ENCODE measurements around the gene SLC7A5. TPM values are rescaled to one million over a fixed set of nuclear protein-coding genes. Genes with fewer than 3 reads are reported as not detected.
A peak's percentile ranks its signal among the peaks of the same experiment; 100 is the strongest.

SLC7A5 gene
- total and polyA plus RNA-seq, 2 of the 13 experiments (the other 11 are each of a cell fraction or from before 2014, with no cell fraction given), result 79.6 to 155 TPM

DNA sequence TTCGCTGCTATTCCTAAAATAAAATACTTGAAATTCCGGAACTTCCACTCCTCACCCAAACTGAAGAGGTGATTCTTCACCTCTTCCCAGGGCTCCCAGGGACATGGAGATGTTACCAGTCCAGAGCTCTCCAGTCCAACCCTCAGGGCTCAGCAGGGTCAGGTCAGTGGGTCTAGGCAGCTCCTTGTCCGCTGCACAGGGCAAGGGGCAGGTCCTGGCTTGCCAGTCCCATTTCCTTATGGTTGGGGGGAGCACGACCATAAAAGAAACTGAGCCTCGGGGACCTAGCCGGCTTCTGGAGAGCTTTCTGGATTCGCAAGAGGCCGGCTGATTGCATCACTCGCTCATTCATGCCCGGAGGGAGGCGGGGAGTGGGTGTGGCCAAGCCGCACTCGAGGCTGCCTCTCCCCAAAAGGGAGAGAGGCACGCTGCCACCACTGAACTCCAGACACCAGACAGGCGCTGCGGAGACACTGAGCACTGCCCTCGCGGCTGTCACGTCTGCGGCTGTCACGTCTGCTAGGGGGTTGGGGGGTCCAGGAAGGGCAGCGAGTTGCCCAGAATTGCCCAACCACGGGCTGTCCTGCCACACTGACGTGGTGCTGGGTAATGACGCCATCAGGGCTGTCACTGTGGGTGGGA is 15.8 kb downstream of the SLC7A5 start (continued):
- 0 out of 2 replicates have a peak, but pooled peaks have one; percentile 58 for TF ChIP-seq ZNF724P (CRISPR knock-in tag; IDR thresholded peaks at IDR 0.05; ENCODE audit: borderline replicate concordance)
- TF ChIP-seq ZBTB7A (CRISPR knock-in tag; IDR thresholded peaks at IDR 0.05), result peak; percentile 80
- no peak for TF ChIP-seq SP1 (IDR thresholded peaks at IDR 0.05)
- TF ChIP-seq SP1 (CRISPR knock-in tag; IDR thresholded peaks at IDR 0.05), result peak; percentile 79; the same call in 1 of the 2 replicates
- TF ChIP-seq STAT6 (CRISPR knock-in tag; IDR thresholded peaks at IDR 0.05; ENCODE audit: borderline replicate concordance), result no peak
- peak; percentile 80 for TF ChIP-seq ZNF746 (CRISPR knock-in tag; IDR thresholded peaks at IDR 0.05)
- TF ChIP-seq ZNF12 (CRISPR knock-in tag; IDR thresholded peaks at IDR 0.05), result peak; percentile 47; the same call in 1 of the 2 replicates
- TF ChIP-seq USF2 (IDR thresholded peaks at IDR 0.05; ENCODE audit: low read depth, low read length), result no peak
- no peak for TF ChIP-seq USF2 (CRISPR knock-in tag; IDR thresholded peaks at IDR 0.05; ENCODE audit: borderline replicate concordance)
- TF ChIP-seq TFDP1 (CRISPR knock-in tag; IDR thresholded peaks at IDR 0.05; ENCODE audit: borderline replicate concordance), result peak; percentile 79
- TF ChIP-seq HIC2 (CRISPR knock-in tag; IDR thresholded peaks at IDR 0.05; ENCODE audit: low read depth), result peak; percentile 89; the same call in 1 of the 2 replicates
- 0 out of 2 replicates have a peak, but pooled peaks have one; percentile 69 for TF ChIP-seq ZNF567 (CRISPR knock-in tag; IDR thresholded peaks at IDR 0.05; ENCODE audit: borderline replicate concordance)
- TF ChIP-seq ZNF367 (CRISPR knock-in tag; IDR thresholded peaks at IDR 0.05; ENCODE audit: borderline replicate concordance), result peak; percentile 86; the same call in 1 of the 2 replicates
- TF ChIP-seq HNF1A (IDR thresholded peaks at IDR 0.05; ENCODE audit: low read depth), result peak; percentile 39; the same call in 1 of the 2 replicates
- TF ChIP-seq HNF1A (CRISPR knock-in tag; IDR thresholded peaks at IDR 0.05; ENCODE audit: borderline replicate concordance), result peak; percentile 77; the same call in 1 of the 2 replicates
- peak; percentile 75; the same call in 1 of the 2 replicates for TF ChIP-seq MEIS1 (CRISPR knock-in tag; IDR thresholded peaks at IDR 0.05; ENCODE audit: borderline replicate concordance)
- TF ChIP-seq GTF2F1 (IDR thresholded peaks at IDR 0.05; ENCODE audit: low read length), result no peak
